Rectal smooth muscle tissue (tissue), 1 donor: Measurements from ENCODE around the gene ATP5MG.
A peak's percentile ranks its signal among the peaks of the same experiment; 100 is the strongest.
"Not testable (repeated sequence)": the region's sequence is repeated elsewhere in the genome, so short reads cannot be mapped to it uniquely, and the experiment has no call there.

ENCODE experiments used
- H3K27ac ChIP-seq: one replicate; pipeline ENCODE4 v1.7.0; 2013; ENCODE audit warnings: low read depth, low read length, inconsistent platforms
- H3K27me3 ChIP-seq: one replicate; pipeline ENCODE4 v1.7.0; 2013; ENCODE audit warnings: low read length; ENCODE audit not compliant: control insufficient read depth, insufficient read depth
- H3K36me3 ChIP-seq: one replicate; pipeline ENCODE4 v1.7.0; 2013; ENCODE audit warnings: low read length; ENCODE audit not compliant: control insufficient read depth, insufficient read depth
- H3K4me1 ChIP-seq: one replicate; pipeline ENCODE4 v1.7.0; 2013; ENCODE audit warnings: low read length; ENCODE audit not compliant: control insufficient read depth, insufficient read depth
- H3K4me3 ChIP-seq: one replicate; pipeline ENCODE4 v1.7.0; 2013; ENCODE audit warnings: low read length
- H3K9ac ChIP-seq: one replicate; pipeline ENCODE4 v1.7.0; 2013; ENCODE audit warnings: low read length

ATP5MG gene

GRCh38 chr11:118415062-118415738 is 13.8 kb downstream of the ATP5MG start:
- no peaks in the 10 kb centered on the region for H3K36me3 ChIP-seq
- no peaks in the 10 kb centered on the region for H3K27me3 ChIP-seq
- no peak overlapping the region for H3K27ac ChIP-seq
- H3K9ac ChIP-seq = no peak overlapping the region
- no peak overlapping the region for H3K4me3 ChIP-seq
- H3K4me1 ChIP-seq = peaks cover 9% of the 10 kb centered on the region

GRCh38 chr11:118415739-118416068 is 14.3 kb downstream of the ATP5MG start:
- H3K27me3 ChIP-seq = no peaks in the 10 kb centered on the region
- no peak overlapping the region for H3K9ac ChIP-seq
- H3K36me3 ChIP-seq = no peaks in the 10 kb centered on the region
- peak overlapping the region; percentile 10 for H3K27ac ChIP-seq
- H3K4me1 ChIP-seq = peaks cover 9% of the 10 kb centered on the region
- no peak overlapping the region for H3K4me3 ChIP-seq

GRCh38 chr11:118416900-118417299 is 15.5 kb downstream of the ATP5MG start:
- H3K36me3 ChIP-seq, H3K4me3 ChIP-seq, H3K9ac ChIP-seq, H3K27ac ChIP-seq, H3K27me3 ChIP-seq, H3K4me1 ChIP-seq: not testable (repeated sequence)

GRCh38 chr11:118417801-118418200 is 16.4 kb downstream of the ATP5MG start:
- peaks cover 9% of the 10 kb centered on the region for H3K4me1 ChIP-seq
- no peak overlapping the region for H3K4me3 ChIP-seq
- H3K27ac ChIP-seq = no peak overlapping the region
- H3K36me3 ChIP-seq = no peaks in the 10 kb centered on the region
- H3K27me3 ChIP-seq = no peaks in the 10 kb centered on the region
- H3K9ac ChIP-seq = no peak overlapping the region

- H3K36me3 ChIP-seq = no peaks in the 10 kb centered on the region
- no peak overlapping the region for H3K9ac ChIP-seq
- peaks cover 9% of the 10 kb centered on the region for H3K4me1 ChIP-seq
- H3K27me3 ChIP-seq = no peaks in the 10 kb centered on the region
- no peak overlapping the region for H3K27ac ChIP-seq
- no peak overlapping the region for H3K4me3 ChIP-seq
These were observed 17.4 kb downstream of the ATP5MG start for GRCh38 chr11:118418766-118419165.

GRCh38 chr11:118427707-118428106 is 26.3 kb downstream of the ATP5MG start:
- H3K4me3 ChIP-seq = no peak overlapping the region
- no peak overlapping the region for H3K9ac ChIP-seq
- no peak overlapping the region for H3K27ac ChIP-seq
- no peaks in the 10 kb centered on the region for H3K27me3 ChIP-seq
- no peaks in the 10 kb centered on the region for H3K4me1 ChIP-seq
- no peaks in the 10 kb centered on the region for H3K36me3 ChIP-seq

GRCh38 chr11:118430956-118431355 is 29.6 kb downstream of the ATP5MG start:
- Histone ChIP-seq H3K36me3 (no peaks in the 10 kb centered on the region), H3K27ac (no peak overlapping the region), H3K9ac (no peak overlapping the region), H3K4me3 (no peak overlapping the region), H3K4me1 (no peaks in the 10 kb centered on the region), H3K27me3 (no peaks in the 10 kb centered on the region)

- Histone ChIP-seq H3K27me3 (no peaks in the 10 kb centered on the region), H3K27ac (no peak overlapping the region), H3K9ac (no peak overlapping the region), H3K4me1 (no peaks in the 10 kb centered on the region), H3K36me3 (no peaks in the 10 kb centered on the region), H3K4me3 (peak overlapping the region; percentile 88)
These were observed 32.7 kb downstream of the ATP5MG start for GRCh38 chr11:118434123-118434552.

- H3K4me1 ChIP-seq = peaks cover 2% of the 10 kb centered on the region
- no peaks in the 10 kb centered on the region for H3K27me3 ChIP-seq
- H3K4me3 ChIP-seq = peak overlapping the region; percentile 88
- peak overlapping the region; percentile 75 for H3K27ac ChIP-seq
- no peaks in the 10 kb centered on the region for H3K36me3 ChIP-seq
- peak overlapping the region; percentile 0 for H3K9ac ChIP-seq
These were observed 33.3 kb downstream of the ATP5MG start for GRCh38 chr11:118434553-118435289.

GRCh38 chr11:118435290-118435892 is 34.0 kb downstream of the ATP5MG start:
- Histone ChIP-seq H3K27me3 (no peaks in the 10 kb centered on the region), H3K36me3 (no peaks in the 10 kb centered on the region), H3K9ac (peak overlapping the region; percentile 30), H3K4me3 (peak overlapping the region; percentile 88), H3K4me1 (peaks cover 7% of the 10 kb centered on the region), H3K27ac (peak overlapping the region; percentile 75)

GRCh38 chr11:118435893-118436624 is 34.7 kb downstream of the ATP5MG start, which contains the start of gene KMT2A:
TSS of gene KMT2A (plus strand) at chr11:118436492. CDS start at chr11:118436513, 21 bp downstream.
- peak within 1 kb of the TSS; percentile 75 for H3K27ac ChIP-seq
- H3K4me1 ChIP-seq = peaks cover 7% of the 10 kb centered on the region
- H3K4me3 ChIP-seq = peak within 1 kb of the TSS; percentile 88
- H3K27me3 ChIP-seq = no peaks in the 10 kb centered on the region
- peak within 1 kb of the TSS; percentile 82 for H3K9ac ChIP-seq
- no peaks in the 10 kb centered on the region for H3K36me3 ChIP-seq

GRCh38 chr11:118436639-118437207 is 35.3 kb downstream of the ATP5MG start:
- Histone ChIP-seq H3K9ac (peak overlapping the region; percentile 82), H3K27me3 (no peaks in the 10 kb centered on the region), H3K27ac (peak overlapping the region; percentile 75), H3K4me1 (peaks cover 7% of the 10 kb centered on the region), H3K4me3 (peak overlapping the region; percentile 81), H3K36me3 (no peaks in the 10 kb centered on the region)
